ENCODE measurements around the gene HDAC4. TPM values are rescaled to one million over a fixed set of nuclear protein-coding genes. Genes with fewer than 3 reads are reported as not detected.
"Not testable (repeated sequence)": the region's sequence is repeated elsewhere in the genome, so short reads cannot be mapped to it uniquely, and the experiment has no call there.

The HDAC4 gene
- total RNA-seq, 4 donors from 2014 or later, result 21.6 to 72.7 (median 35.2) TPM

DNA sequence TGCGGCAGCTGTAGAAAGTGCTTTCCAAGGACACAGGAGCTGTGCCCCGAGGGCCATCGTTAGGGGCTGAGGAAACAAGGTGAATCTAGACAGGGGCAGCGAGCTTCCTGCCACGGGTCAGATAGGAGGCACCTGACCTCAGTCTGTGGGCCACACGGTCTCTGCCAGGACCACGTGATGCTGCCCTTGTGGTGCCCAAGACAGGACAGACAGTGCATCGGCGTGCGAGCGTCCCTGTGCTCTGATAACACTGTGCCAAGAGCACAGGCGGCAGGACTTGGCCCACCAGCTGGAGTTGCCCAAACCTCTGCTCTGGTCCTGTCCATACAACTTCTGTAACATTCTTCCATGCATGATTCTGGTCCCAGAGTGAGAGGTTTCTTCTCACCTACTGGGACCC, 327.6 kb downstream of the HDAC4 start:
- Histone ChIP-seq H3K27me3 (no peaks in the 10 kb centered on the region), H3K9me3 (no peaks in the 10 kb centered on the region), H3K4me3 (no peak overlapping the region), H3K36me3 (peaks cover 5 to 84% (median 20%) of the 10 kb centered on the region in 3 donors), H3K27ac (no peak overlapping the region), H3K4me1 (peaks cover 0 to 10% (median 0%) of the 10 kb centered on the region in 3 donors)
- no peak for DNase-seq
- intact Hi-C loops (cut with DNase I), result no loop called here
- WGBS, 2 donors, result 97 to 98% methylated on average over 6 of the region's 12 CpGs
- TF ChIP-seq POLR2A (IDR thresholded peaks at IDR 0.05), result no peak
- TF ChIP-seq, protein P1, sequence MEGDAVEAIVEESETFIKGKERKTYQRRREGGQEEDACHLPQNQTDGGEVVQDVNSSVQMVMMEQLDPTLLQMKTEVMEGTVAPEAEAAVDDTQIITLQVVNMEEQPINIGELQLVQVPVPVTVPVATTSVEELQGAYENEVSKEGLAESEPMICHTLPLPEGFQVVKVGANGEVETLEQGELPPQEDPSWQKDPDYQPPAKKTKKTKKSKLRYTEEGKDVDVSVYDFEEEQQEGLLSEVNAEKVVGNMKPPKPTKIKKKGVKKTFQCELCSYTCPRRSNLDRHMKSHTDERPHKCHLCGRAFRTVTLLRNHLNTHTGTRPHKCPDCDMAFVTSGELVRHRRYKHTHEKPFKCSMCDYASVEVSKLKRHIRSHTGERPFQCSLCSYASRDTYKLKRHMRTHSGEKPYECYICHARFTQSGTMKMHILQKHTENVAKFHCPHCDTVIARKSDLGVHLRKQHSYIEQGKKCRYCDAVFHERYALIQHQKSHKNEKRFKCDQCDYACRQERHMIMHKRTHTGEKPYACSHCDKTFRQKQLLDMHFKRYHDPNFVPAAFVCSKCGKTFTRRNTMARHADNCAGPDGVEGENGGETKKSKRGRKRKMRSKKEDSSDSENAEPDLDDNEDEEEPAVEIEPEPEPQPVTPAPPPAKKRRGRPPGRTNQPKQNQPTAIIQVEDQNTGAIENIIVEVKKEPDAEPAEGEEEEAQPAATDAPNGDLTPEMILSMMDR (IDR thresholded peaks at IDR 0.05), result no peak

DNA sequence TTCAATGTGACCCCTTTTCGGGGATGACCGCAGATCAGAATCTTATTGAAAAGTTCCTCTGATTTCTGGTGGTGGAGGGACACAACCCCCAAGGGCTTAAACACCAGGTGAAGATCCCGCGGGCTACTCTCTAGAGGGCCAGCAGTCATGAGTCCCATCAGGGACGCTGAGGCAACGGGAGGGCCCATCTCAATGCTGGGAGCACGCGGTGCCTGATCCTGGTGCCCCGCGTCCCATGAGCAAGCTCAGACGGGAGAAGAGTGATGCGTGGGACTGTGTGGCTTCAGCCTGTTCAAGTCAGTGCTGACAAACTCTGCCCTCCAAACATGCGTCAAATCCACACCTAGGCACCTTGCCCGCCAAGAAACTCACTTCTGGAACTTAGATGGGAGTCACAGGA, 328.0 kb downstream of the HDAC4 start:
- intact Hi-C loops (cut with DNase I), result no loop called here
- Histone ChIP-seq H3K4me3 (no peak overlapping the region), H3K36me3 (peaks cover 5 to 84% (median 24%) of the 10 kb centered on the region in 3 donors), H3K4me1 (peaks cover 0 to 10% (median 0%) of the 10 kb centered on the region in 3 donors), H3K27ac (no peak overlapping the region), H3K27me3 (no peaks in the 10 kb centered on the region), H3K9me3 (no peaks in the 10 kb centered on the region)
- WGBS, 2 donors, result 89 to 100% methylated on average over 4 to 7 of the region's 14 CpGs
- DNase-seq, result no peak
- TF ChIP-seq POLR2A (IDR thresholded peaks at IDR 0.05), result no peak

DNA sequence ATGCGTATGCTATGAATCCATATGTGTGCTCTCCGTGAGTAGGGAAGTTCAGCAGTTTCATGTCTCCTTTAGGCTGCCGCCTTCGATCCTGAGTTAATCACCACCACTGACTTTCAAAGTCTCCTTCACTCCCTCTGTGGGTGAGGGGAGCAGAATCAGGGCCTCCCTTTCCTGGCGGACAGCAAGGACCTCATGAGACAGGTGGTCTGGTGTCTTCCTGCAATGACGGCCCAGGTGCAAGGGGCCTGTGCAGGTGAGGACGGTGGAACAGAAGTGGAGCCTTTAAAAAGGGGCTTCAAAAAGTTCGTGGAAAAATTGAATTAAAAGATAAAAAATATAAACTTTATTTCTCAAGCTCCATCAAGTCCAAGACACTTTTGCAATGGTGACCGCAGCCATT, 330.4 kb downstream of the HDAC4 start:
- H3K36me3 ChIP-seq, result peaks cover 9 to 84% (median 34%) of the 10 kb centered on the region in 3 donors
- H3K4me3 ChIP-seq, result no peak overlapping the region
- intact Hi-C loops (cut with DNase I), result no loop called here
- H3K27ac ChIP-seq, result no peak overlapping the region
- no peaks in the 10 kb centered on the region for H3K9me3 ChIP-seq
- DNase-seq, result no peak
- WGBS, 2 donors, result 93% methylated on average over 9 of the region's 9 CpGs
- H3K4me1 ChIP-seq, result no peaks in the 10 kb centered on the region
- H3K27me3 ChIP-seq, result no peaks in the 10 kb centered on the region
- TF ChIP-seq POLR2A (IDR thresholded peaks at IDR 0.05), result no peak
- TF ChIP-seq, protein P1 (IDR thresholded peaks at IDR 0.05), result no peak

DNA sequence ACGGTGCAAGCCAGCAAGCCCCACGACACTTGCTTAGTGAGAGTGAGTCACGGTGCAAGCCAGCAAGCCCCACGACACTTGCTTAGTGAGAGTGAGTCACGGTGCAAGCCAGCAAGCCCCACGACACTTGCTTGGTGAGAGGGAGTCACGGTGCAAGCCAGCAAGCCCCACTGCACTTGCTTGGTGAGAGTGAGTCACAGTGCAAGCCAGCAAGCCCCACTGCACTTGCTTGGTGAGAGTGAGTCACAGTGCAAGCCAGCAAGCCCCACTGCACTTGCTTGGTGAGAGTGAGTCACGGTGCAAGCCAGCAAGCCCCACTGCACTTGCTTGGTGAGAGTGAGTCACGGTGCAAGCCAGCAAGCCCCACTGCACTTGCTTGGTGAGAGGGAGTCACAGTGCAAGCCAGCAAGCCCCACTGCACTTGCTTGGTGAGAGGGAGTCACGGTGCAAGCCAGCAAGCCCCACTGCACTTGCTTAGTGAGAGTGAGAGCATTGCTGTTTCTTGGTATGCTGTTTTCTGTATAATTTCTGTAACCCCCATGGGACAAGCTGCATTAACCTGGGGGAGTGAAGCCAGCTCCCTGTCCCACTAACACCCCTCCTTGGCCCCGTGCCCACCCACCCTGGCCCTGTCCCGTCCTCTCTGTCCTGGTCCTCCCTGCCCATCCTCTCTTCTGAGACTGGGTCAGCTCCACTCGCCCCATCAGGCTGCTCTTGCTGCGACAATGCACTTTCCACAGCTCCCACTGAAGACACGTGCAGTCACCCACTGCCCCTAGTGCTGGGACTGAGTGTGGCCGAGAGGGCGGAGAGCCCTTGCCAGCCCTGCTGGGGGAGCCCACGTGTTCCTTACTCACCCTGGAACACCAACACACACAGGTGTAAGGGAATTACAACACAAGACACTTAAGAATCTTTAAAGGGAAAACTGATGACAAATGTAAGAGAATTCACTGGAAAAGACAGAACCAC, 331.2 kb downstream of the HDAC4 start:
- H3K4me1 ChIP-seq; intact Hi-C loops (cut with DNase I); DNase-seq; H3K27me3 ChIP-seq; H3K27ac ChIP-seq; H3K9me3 ChIP-seq; H3K4me3 ChIP-seq: not testable (repeated sequence)
- 51 to 73% methylated on average over 6 to 8 of the region's 18 CpGs for WGBS, 2 donors
- H3K36me3 ChIP-seq, result peaks cover 10 to 86% (median 33%) of the 10 kb centered on the region in 3 donors

DNA sequence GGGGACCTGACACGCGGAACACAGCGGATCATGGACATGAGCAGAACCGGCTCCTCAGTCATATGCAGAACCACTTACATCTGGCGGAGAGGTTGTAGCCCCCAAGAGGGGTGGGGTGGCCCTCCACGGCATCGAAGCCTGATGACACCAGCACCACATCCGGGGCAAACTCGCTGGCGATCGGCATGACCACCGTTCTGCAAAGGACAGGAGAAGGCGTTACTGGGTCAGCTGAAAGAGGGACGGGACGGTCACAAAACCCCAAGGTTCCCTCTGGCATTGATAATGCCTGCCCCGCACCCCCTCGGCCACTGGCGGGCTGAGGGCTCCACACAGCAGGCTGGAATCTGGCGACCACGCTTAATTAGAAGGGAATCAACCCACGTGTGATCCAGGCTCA, 332.4 kb downstream of the HDAC4 start:
- TF ChIP-seq POLR2A (IDR thresholded peaks at IDR 0.05), result no peak
- TF ChIP-seq, protein P1 (IDR thresholded peaks at IDR 0.05), result no peak
- 96 to 100% methylated on average over 2 to 13 of the region's 21 CpGs for WGBS, 2 donors
- no peak overlapping the region for H3K4me3 ChIP-seq
- H3K27ac ChIP-seq, result no peak overlapping the region
- H3K4me1 ChIP-seq, result no peaks in the 10 kb centered on the region
- H3K27me3 ChIP-seq, result no peaks in the 10 kb centered on the region
- intact Hi-C loops (cut with DNase I), result no loop called here
- H3K9me3 ChIP-seq, result no peaks in the 10 kb centered on the region
- no peak for DNase-seq
- peaks cover 16 to 86% (median 28%) of the 10 kb centered on the region in 3 donors for H3K36me3 ChIP-seq

DNA sequence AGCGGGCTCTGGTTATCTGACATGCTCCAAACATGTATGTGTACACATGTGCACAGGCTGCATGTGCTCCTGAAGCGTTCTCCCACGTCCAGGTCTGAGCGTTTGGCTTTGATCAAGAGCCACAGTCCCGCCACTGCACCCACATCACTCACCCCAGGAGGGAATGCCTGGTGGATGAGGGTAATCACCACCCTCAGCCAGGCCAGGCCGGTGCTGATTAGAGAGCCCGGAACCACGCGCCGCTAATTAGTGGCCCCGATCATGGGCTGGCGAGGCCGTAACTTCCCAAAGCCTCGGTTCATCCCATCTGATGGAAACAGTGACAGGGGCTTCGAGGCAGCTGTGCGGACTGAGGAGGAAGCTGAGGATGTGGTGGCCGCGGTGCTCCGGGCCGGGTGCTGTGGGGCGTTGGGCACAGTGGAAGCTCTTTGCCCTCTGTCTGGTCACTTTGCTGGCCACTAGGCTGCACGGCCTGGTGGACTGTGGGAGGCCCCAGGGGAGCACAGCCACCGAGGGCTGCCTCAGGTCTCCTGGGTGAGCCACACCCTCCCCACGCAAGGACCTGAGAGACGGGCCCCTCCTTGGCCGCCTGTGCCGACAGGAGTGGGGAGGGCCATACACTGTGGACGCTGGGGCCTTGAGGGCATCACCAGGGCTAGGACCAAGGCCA, 333.5 kb downstream of the HDAC4 start:
- Histone ChIP-seq H3K4me1 (no peaks in the 10 kb centered on the region), H3K27ac (no peak overlapping the region), H3K36me3 (peaks cover 16 to 84% (median 28%) of the 10 kb centered on the region in 3 donors), H3K4me3 (no peak overlapping the region), H3K27me3 (no peaks in the 10 kb centered on the region), H3K9me3 (no peaks in the 10 kb centered on the region)
- TF ChIP-seq, protein P1 (IDR thresholded peaks at IDR 0.05), result no peak
- no peak for TF ChIP-seq POLR2A (IDR thresholded peaks at IDR 0.05)
- 84 to 97% methylated on average over 5 to 6 of the region's 28 CpGs for WGBS, 2 donors
- intact Hi-C loops (cut with DNase I), result no loop called here
- DNase-seq, result no peak
